Endothelial cell of hepatic sinusoid (primary cell): ENCODE results near the gene CORO1A.
"Not testable (repeated sequence)": the region's sequence is repeated elsewhere in the genome, so short reads cannot be mapped to it uniquely, and the experiment has no call there.

Experiments
- in situ Hi-C: cut with HindIII; loops from 2 replicates; pipeline ENCODE4 v1.10.0; 2017; ENCODE audit warnings: low sequenced_read_pairs

CORO1A gene

GRCh38 chr16:30169416-30169815, 14.0 kb upstream of the CORO1A start:
- in situ Hi-C loops = not testable (repeated sequence)

- in situ Hi-C loops = not testable (repeated sequence)
Measured at GRCh38 chr16:30170145-30170544, 13.3 kb upstream of the CORO1A start.

- in situ Hi-C loops = no loop called here
Measured at GRCh38 chr16:30173054-30173453, 10.3 kb upstream of the CORO1A start.

- in situ Hi-C loops = not testable (repeated sequence)
Measured at GRCh38 chr16:30176876-30177275, 6.5 kb upstream of the CORO1A start.

GRCh38 chr16:30179195-30179594, 4.2 kb upstream of the CORO1A start:
- in situ Hi-C loops = no loop called here

- in situ Hi-C loops = no loop called here
Measured at GRCh38 chr16:30179931-30180330, 3.5 kb upstream of the CORO1A start.

GRCh38 chr16:30180741-30181140, 2.7 kb upstream of the CORO1A start:
- in situ Hi-C loops = no loop called here

GRCh38 chr16:30184096-30184890, 891 bp downstream of the CORO1A start:
- in situ Hi-C loops = no loop called here

GRCh38 chr16:30184891-30185682, 1.7 kb downstream of the CORO1A start:
- in situ Hi-C loops = no loop called here

- in situ Hi-C loops = no loop called here
Measured at GRCh38 chr16:30185683-30186421, 2.5 kb downstream of the CORO1A start.

GRCh38 chr16:30186444-30186781, 3.0 kb downstream of the CORO1A start:
- in situ Hi-C loops = no loop called here

GRCh38 chr16:30186782-30187555, 3.6 kb downstream of the CORO1A start:
- in situ Hi-C loops = no loop called here

- in situ Hi-C loops = no loop called here
Measured at GRCh38 chr16:30187556-30187865, 4.1 kb downstream of the CORO1A start.

GRCh38 chr16:30187971-30188561, 4.7 kb downstream of the CORO1A start:
- in situ Hi-C loops = no loop called here

GRCh38 chr16:30191158-30191557, 7.8 kb downstream of the CORO1A start:
- in situ Hi-C loops = not testable (repeated sequence)

- in situ Hi-C loops = not testable (repeated sequence)
Measured at GRCh38 chr16:30193098-30193497, 9.7 kb downstream of the CORO1A start.

- in situ Hi-C loops = not testable (repeated sequence)
Measured at GRCh38 chr16:30193615-30194014, 10.2 kb downstream of the CORO1A start, which contains the start of the genes BOLA2B and SLX1A. Gene BOLA2B, minus strand, starts transcription at chr16:30193666. Its CDS starts 71 bp downstream, at chr16:30193595. Gene SLX1A, plus strand, starts transcription at chr16:30193875. Its CDS starts 210 bp downstream, at chr16:30194085.

- in situ Hi-C loops = not testable (repeated sequence)
Measured at GRCh38 chr16:30194172-30194925, 10.9 kb downstream of the CORO1A start.

- in situ Hi-C loops = not testable (repeated sequence)
Measured at GRCh38 chr16:30197001-30197400, 13.6 kb downstream of the CORO1A start.

- in situ Hi-C loops = not testable (repeated sequence)
Measured at GRCh38 chr16:30199049-30199448, 15.6 kb downstream of the CORO1A start, which contains the start of gene SULT1A3. Gene SULT1A3, plus strand, starts transcription at chr16:30199255. Its CDS starts 1,474 bp downstream, at chr16:30200729.
